ENCODE measurements around the gene MRPL28. TPM values are rescaled to one million over a fixed set of nuclear protein-coding genes. Genes with fewer than 3 reads are reported as not detected.

The MRPL28 gene
- total RNA-seq, 1 experiment from 2014 or later, result 38.1 TPM

GRCh38 chr16:404971-405486 lies 34.7 kb upstream of the MRPL28 start:
- H3K4me3 ChIP-seq (ENCODE audit: low read length), result no peak overlapping the region
- H2AFZ ChIP-seq (ENCODE audit: low read length), result no peak overlapping the region
- no peaks in the 10 kb centered on the region for H4K20me1 ChIP-seq (ENCODE audit: insufficient read depth, low read depth, low read length)
- H3K4me1 ChIP-seq (ENCODE audit: low read length), result peaks cover 14% of the 10 kb centered on the region
- H3K27me3 ChIP-seq (ENCODE audit: low read length), result no peaks in the 10 kb centered on the region
- H3K79me2 ChIP-seq (ENCODE audit: low read length), result no peaks in the 10 kb centered on the region
- H3K9me2 ChIP-seq (replicated peaks; ENCODE audit: insufficient read depth, low read length), result no peaks in the 10 kb centered on the region
- no peak for DNase-seq
- no peak overlapping the region for H3K27ac ChIP-seq (ENCODE audit: low read length)
- no peak overlapping the region for H3K4me2 ChIP-seq (ENCODE audit: low read depth, low read length, poor library complexity, severe bottlenecking)
- H3K9me3 ChIP-seq (ENCODE audit: low read length), result no peaks in the 10 kb centered on the region
- no peak overlapping the region for H3K9ac ChIP-seq (ENCODE audit: low read length)
- H3K36me3 ChIP-seq (ENCODE audit: insufficient read depth, low read length), result no peaks in the 10 kb centered on the region

GRCh38 chr16:401468-402348 lies 31.4 kb upstream of the MRPL28 start, which contains the start of gene DECR2:
DECR2 (plus strand) TSS chr16:401885; CDS start chr16:401964, 79 bp downstream.
- H3K9ac ChIP-seq (ENCODE audit: low read length), result peak within 1 kb of the TSS; percentile 85
- no peaks in the 10 kb centered on the region for H3K36me3 ChIP-seq (ENCODE audit: insufficient read depth, low read length)
- H3K4me1 ChIP-seq (ENCODE audit: low read length), result peaks cover 39% of the 10 kb centered on the region
- 0 out of 2 replicates have a peak, but pooled peaks cover 7% of the 10 kb centered on the region for H4K20me1 ChIP-seq (ENCODE audit: insufficient read depth, low read depth, low read length)
- H3K9me3 ChIP-seq (ENCODE audit: low read length), result no peaks in the 10 kb centered on the region
- H2AFZ ChIP-seq (ENCODE audit: low read length), result peak within 1 kb of the TSS; percentile 92
- H3K79me2 ChIP-seq (ENCODE audit: low read length), result no peaks in the 10 kb centered on the region
- H3K4me3 ChIP-seq (ENCODE audit: low read length), result peak within 1 kb of the TSS; percentile 71
- H3K27me3 ChIP-seq (ENCODE audit: low read length), result no peaks in the 10 kb centered on the region
- no peaks in the 10 kb centered on the region for H3K9me2 ChIP-seq (replicated peaks; ENCODE audit: insufficient read depth, low read length)
- peak within 1 kb of the TSS; percentile 67 for H3K27ac ChIP-seq (ENCODE audit: low read length)
- H3K4me2 ChIP-seq (ENCODE audit: low read depth, low read length, poor library complexity, severe bottlenecking), result peak within 1 kb of the TSS; percentile 73
- peak; percentile 96 for DNase-seq

DNA sequence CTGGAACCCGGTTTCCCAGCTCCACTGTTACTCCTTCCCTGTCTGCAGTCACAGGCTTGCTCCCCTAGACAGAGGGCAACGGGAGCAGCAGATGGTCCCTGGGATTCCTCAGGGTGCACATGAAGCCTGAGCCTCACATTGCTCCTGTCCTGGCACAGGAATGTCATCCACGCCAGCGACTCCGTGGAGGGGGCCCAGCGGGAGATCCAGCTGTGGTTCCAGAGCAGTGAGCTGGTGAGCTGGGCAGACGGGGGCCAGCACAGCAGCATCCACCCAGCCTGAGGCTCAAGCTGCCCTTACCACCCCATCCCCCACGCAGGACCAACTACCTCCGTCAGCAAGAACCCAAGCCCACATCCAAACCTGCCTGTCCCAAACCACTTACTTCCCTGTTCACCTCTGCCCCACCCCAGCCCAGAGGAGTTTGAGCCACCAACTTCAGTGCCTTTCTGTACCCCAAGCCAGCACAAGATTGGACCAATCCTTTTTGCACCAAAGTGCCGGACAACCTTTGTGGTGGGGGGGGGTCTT lies 29.8 kb upstream of the MRPL28 start:
- Histone ChIP-seq H4K20me1 (ENCODE audit: insufficient read depth, low read depth, low read length) (0 out of 2 replicates have a peak, but pooled peaks cover 7% of the 10 kb centered on the region), H3K27me3 (ENCODE audit: low read length) (no peaks in the 10 kb centered on the region), H3K4me3 (ENCODE audit: low read length) (peak overlapping the region; percentile 71), H3K9ac (ENCODE audit: low read length) (peak overlapping the region; percentile 85), H3K4me1 (ENCODE audit: low read length) (peaks cover 43% of the 10 kb centered on the region), H3K9me3 (ENCODE audit: low read length) (no peaks in the 10 kb centered on the region), H3K79me2 (ENCODE audit: low read length) (no peaks in the 10 kb centered on the region), H3K4me2 (ENCODE audit: low read depth, low read length, poor library complexity, severe bottlenecking) (peak overlapping the region; percentile 73), H3K9me2 (replicated peaks; ENCODE audit: insufficient read depth, low read length) (no peaks in the 10 kb centered on the region), H2AFZ (ENCODE audit: low read length) (no peak overlapping the region), H3K27ac (ENCODE audit: low read length) (peak overlapping the region; percentile 67), H3K36me3 (ENCODE audit: insufficient read depth, low read length) (no peaks in the 10 kb centered on the region)
- DNase-seq, result no peak

DNA sequence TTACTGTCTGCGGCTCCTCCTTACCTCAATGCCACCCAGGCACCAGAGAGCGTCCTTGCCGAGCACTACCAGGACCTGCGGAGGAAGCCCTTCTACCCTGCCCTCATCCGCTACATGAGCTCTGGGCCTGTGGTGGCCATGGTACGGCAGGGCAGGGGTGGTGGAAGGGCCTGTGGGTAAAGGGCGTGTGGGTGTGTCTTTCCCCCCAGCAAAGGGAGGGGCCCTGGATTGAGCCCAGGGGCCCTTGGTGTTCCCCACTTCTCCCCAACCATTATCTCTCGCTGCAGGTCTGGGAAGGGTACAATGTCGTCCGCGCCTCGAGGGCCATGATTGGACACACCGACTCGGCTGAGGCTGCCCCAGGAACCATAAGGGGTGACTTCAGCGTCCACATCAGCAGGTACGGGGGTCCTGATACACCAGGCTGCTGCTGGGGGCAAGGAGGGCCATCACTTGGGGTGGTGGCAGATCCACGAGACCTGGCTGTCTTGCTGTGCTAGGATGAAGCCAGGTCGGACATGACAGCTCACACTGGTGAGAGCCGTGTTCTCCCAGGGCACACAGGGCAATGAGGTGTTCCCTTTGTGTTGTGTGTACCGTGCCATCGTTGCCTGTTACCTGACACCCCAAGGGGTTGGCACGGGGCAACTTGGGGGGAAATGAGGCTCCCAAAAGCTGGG lies 29.1 kb upstream of the MRPL28 start:
- Histone ChIP-seq H3K9ac (ENCODE audit: low read length) (peak overlapping the region; percentile 85), H3K4me3 (ENCODE audit: low read length) (peak overlapping the region; percentile 71; the same call in 1 of the 2 replicates), H3K27ac (ENCODE audit: low read length) (peak overlapping the region; percentile 67), H2AFZ (ENCODE audit: low read length) (no peak overlapping the region), H3K4me2 (ENCODE audit: low read depth, low read length, poor library complexity, severe bottlenecking) (peak overlapping the region; percentile 73), H4K20me1 (ENCODE audit: insufficient read depth, low read depth, low read length) (0 out of 2 replicates have a peak, but pooled peaks cover 7% of the 10 kb centered on the region), H3K79me2 (ENCODE audit: low read length) (no peaks in the 10 kb centered on the region), H3K9me2 (replicated peaks; ENCODE audit: insufficient read depth, low read length) (no peaks in the 10 kb centered on the region), H3K4me1 (ENCODE audit: low read length) (peaks cover 43% of the 10 kb centered on the region), H3K9me3 (ENCODE audit: low read length) (no peaks in the 10 kb centered on the region), H3K27me3 (ENCODE audit: low read length) (no peaks in the 10 kb centered on the region), H3K36me3 (ENCODE audit: insufficient read depth, low read length) (no peaks in the 10 kb centered on the region)
- DNase-seq, result peak; percentile 39

GRCh38 chr16:398561-399339 lies 28.4 kb upstream of the MRPL28 start:
- Histone ChIP-seq H3K27me3 (ENCODE audit: low read length) (no peaks in the 10 kb centered on the region), H4K20me1 (ENCODE audit: insufficient read depth, low read depth, low read length) (0 out of 2 replicates have a peak, but pooled peaks cover 7% of the 10 kb centered on the region), H3K9me2 (replicated peaks; ENCODE audit: insufficient read depth, low read length) (no peaks in the 10 kb centered on the region), H3K4me3 (ENCODE audit: low read length) (no peak overlapping the region; the same call in 1 of the 2 replicates), H3K36me3 (ENCODE audit: insufficient read depth, low read length) (no peaks in the 10 kb centered on the region), H3K4me2 (ENCODE audit: low read depth, low read length, poor library complexity, severe bottlenecking) (peak overlapping the region; percentile 41), H2AFZ (ENCODE audit: low read length) (no peak overlapping the region), H3K27ac (ENCODE audit: low read length) (no peak overlapping the region), H3K9me3 (ENCODE audit: low read length) (no peaks in the 10 kb centered on the region), H3K79me2 (ENCODE audit: low read length) (no peaks in the 10 kb centered on the region), H3K4me1 (ENCODE audit: low read length) (peaks cover 43% of the 10 kb centered on the region), H3K9ac (ENCODE audit: low read length) (peak overlapping the region; percentile 85)
- DNase-seq, result peak; percentile 44

DNA sequence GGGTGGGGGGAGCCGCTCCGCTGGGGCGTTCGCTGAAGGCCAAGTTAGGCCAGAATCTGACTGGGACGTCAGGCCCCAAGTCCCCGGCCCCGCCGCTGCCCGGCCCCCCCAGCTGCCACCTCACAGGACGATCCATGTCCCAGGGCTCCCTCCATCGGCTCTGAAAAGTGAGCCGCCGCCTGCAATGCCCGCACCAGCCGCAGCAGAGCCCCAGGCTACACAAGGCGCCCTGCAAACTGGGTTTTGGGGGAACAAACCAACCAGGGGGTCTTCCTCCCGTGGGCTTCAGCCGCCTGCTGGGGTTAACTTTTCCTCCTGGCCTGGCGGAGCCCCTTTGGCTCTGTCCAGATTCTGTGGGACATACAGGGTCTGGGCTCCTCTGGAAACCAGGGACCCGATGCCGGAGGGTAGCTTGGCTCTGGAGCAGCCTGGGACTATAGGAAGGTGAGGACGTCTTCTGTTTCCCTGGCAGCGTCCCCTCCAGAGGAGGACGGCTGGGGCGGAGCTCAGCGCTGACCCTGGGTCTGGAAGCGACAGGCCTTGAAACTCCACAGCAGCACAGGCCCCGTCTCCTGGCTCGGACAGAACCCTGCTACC lies 27.5 kb upstream of the MRPL28 start:
- H3K4me1 ChIP-seq (ENCODE audit: low read length), result peaks cover 43% of the 10 kb centered on the region
- peak overlapping the region; percentile 59 for H3K9ac ChIP-seq (ENCODE audit: low read length)
- DNase-seq, result peak; percentile 84
- H3K4me3 ChIP-seq (ENCODE audit: low read length), result peak overlapping the region; percentile 41; the same call in 1 of the 2 replicates
- no peak overlapping the region for H2AFZ ChIP-seq (ENCODE audit: low read length)
- no peaks in the 10 kb centered on the region for H3K79me2 ChIP-seq (ENCODE audit: low read length)
- H3K27me3 ChIP-seq (ENCODE audit: low read length), result no peaks in the 10 kb centered on the region
- no peaks in the 10 kb centered on the region for H3K9me2 ChIP-seq (replicated peaks; ENCODE audit: insufficient read depth, low read length)
- H3K27ac ChIP-seq (ENCODE audit: low read length), result peak overlapping the region; percentile 61
- H4K20me1 ChIP-seq (ENCODE audit: insufficient read depth, low read depth, low read length), result 0 out of 2 replicates have a peak, but pooled peaks cover 7% of the 10 kb centered on the region
- no peaks in the 10 kb centered on the region for H3K36me3 ChIP-seq (ENCODE audit: insufficient read depth, low read length)
- H3K4me2 ChIP-seq (ENCODE audit: low read depth, low read length, poor library complexity, severe bottlenecking), result peak overlapping the region; percentile 41
- H3K9me3 ChIP-seq (ENCODE audit: low read length), result no peaks in the 10 kb centered on the region

GRCh38 chr16:397135-397661 lies 26.9 kb upstream of the MRPL28 start, which contains the start of gene NME4:
NME4 (plus strand) TSS chr16:397199; CDS start chr16:397223, 24 bp downstream.
- Histone ChIP-seq H4K20me1 (ENCODE audit: insufficient read depth, low read depth, low read length) (0 out of 2 replicates have a peak, but pooled peaks cover 7% of the 10 kb centered on the region), H3K9me2 (replicated peaks; ENCODE audit: insufficient read depth, low read length) (no peaks in the 10 kb centered on the region), H3K4me2 (ENCODE audit: low read depth, low read length, poor library complexity, severe bottlenecking) (peak within 1 kb of the TSS; percentile 61), H3K9ac (ENCODE audit: low read length) (peak within 1 kb of the TSS; percentile 80), H3K27me3 (ENCODE audit: low read length) (no peaks in the 10 kb centered on the region), H3K4me1 (ENCODE audit: low read length) (peaks cover 41% of the 10 kb centered on the region), H3K4me3 (ENCODE audit: low read length) (peak within 1 kb of the TSS; percentile 66), H3K79me2 (ENCODE audit: low read length) (no peaks in the 10 kb centered on the region), H2AFZ (ENCODE audit: low read length) (peak within 1 kb of the TSS; percentile 81; the same call in 1 of the 2 replicates), H3K36me3 (ENCODE audit: insufficient read depth, low read length) (no peaks in the 10 kb centered on the region), H3K9me3 (ENCODE audit: low read length) (no peaks in the 10 kb centered on the region; the same call in 1 of the 2 replicates), H3K27ac (ENCODE audit: low read length) (peak within 1 kb of the TSS; percentile 61)
- peak; percentile 71 for DNase-seq
